ENCODE results near the gene FTSJ1. TPM values are rescaled to one million over a fixed set of nuclear protein-coding genes. Genes with fewer than 3 reads are reported as not detected.

FTSJ1 gene
- polyA plus RNA-seq, 1 donor from 2014 or later: 83.5 TPM

DNA sequence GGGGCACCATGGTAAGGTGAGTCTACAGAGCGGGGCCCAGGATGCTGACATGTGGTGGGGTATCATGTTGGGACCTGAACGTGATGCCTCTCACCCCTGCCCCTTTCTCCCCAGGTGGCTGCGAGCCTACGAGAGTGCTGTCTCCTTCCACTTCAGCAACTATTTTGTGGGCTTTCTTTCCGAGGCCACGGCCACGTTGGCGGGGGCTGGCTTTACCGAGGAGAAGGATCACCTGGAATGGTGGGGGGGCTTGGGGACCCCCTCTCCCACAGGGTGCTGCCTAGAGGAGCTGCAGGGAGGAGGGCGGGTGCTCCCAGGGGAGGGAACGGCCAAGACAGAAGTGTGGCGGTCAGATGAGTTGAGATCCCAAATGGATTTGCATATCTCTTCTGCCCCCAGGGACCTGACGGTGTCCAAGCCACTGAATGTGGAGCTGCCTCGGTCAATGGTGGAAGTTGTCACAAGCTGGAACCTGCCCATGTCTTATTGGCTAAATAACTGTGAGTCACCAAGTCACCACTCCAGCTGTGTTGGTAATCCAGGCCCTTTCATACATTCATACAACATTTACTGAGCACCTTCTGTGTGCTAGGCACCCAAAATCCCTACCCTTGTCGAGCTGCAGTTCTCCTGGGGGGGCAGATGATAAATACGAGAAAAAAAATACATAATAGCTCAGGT lies 38.3 kb downstream of the FTSJ1 start:
- Histone ChIP-seq H3K9ac (ENCODE audit: low read length) (no peak overlapping the region), H3K27ac (ENCODE audit: low read length) (no peak overlapping the region), H3K9me2 (ENCODE audit: insufficient read depth, low read length) (no peaks in the 10 kb centered on the region), H3K36me3 (ENCODE audit: insufficient read depth, low read length) (no peaks in the 10 kb centered on the region), H3F3A (ENCODE audit: insufficient read depth, low read length, poor library complexity, severe bottlenecking) (no peaks in the 10 kb centered on the region), H3K27me3 (ENCODE audit: insufficient read depth, low read depth, low read length) (no peaks in the 10 kb centered on the region), H2AFZ (ENCODE audit: low read depth, low read length) (no peak overlapping the region), H4K20me1 (ENCODE audit: insufficient read depth) (no peaks in the 10 kb centered on the region), H3K9me3 (ENCODE audit: low read length) (no peaks in the 10 kb centered on the region), H3K79me2 (replicated peaks; ENCODE audit: insufficient read depth, low read length) (no peaks in the 10 kb centered on the region), H3K4me3 (ENCODE audit: low read length) (no peak overlapping the region), H3K4me2 (ENCODE audit: low read length) (no peak overlapping the region)
- TF ChIP-seq, protein P1, sequence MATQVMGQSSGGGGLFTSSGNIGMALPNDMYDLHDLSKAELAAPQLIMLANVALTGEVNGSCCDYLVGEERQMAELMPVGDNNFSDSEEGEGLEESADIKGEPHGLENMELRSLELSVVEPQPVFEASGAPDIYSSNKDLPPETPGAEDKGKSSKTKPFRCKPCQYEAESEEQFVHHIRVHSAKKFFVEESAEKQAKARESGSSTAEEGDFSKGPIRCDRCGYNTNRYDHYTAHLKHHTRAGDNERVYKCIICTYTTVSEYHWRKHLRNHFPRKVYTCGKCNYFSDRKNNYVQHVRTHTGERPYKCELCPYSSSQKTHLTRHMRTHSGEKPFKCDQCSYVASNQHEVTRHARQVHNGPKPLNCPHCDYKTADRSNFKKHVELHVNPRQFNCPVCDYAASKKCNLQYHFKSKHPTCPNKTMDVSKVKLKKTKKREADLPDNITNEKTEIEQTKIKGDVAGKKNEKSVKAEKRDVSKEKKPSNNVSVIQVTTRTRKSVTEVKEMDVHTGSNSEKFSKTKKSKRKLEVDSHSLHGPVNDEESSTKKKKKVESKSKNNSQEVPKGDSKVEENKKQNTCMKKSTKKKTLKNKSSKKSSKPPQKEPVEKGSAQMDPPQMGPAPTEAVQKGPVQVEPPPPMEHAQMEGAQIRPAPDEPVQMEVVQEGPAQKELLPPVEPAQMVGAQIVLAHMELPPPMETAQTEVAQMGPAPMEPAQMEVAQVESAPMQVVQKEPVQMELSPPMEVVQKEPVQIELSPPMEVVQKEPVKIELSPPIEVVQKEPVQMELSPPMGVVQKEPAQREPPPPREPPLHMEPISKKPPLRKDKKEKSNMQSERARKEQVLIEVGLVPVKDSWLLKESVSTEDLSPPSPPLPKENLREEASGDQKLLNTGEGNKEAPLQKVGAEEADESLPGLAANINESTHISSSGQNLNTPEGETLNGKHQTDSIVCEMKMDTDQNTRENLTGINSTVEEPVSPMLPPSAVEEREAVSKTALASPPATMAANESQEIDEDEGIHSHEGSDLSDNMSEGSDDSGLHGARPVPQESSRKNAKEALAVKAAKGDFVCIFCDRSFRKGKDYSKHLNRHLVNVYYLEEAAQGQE (IDR thresholded peaks at IDR 0.05; ENCODE audit: borderline replicate concordance): no peak
- no peak for TF ChIP-seq EP300 (conservative IDR thresholded peaks at IDR 0.05; ENCODE audit: poor library complexity, severe bottlenecking)
- TF ChIP-seq, protein P2, sequence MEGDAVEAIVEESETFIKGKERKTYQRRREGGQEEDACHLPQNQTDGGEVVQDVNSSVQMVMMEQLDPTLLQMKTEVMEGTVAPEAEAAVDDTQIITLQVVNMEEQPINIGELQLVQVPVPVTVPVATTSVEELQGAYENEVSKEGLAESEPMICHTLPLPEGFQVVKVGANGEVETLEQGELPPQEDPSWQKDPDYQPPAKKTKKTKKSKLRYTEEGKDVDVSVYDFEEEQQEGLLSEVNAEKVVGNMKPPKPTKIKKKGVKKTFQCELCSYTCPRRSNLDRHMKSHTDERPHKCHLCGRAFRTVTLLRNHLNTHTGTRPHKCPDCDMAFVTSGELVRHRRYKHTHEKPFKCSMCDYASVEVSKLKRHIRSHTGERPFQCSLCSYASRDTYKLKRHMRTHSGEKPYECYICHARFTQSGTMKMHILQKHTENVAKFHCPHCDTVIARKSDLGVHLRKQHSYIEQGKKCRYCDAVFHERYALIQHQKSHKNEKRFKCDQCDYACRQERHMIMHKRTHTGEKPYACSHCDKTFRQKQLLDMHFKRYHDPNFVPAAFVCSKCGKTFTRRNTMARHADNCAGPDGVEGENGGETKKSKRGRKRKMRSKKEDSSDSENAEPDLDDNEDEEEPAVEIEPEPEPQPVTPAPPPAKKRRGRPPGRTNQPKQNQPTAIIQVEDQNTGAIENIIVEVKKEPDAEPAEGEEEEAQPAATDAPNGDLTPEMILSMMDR (IDR thresholded peaks at IDR 0.05; ENCODE audit: poor library complexity, severe bottlenecking): no peak

DNA sequence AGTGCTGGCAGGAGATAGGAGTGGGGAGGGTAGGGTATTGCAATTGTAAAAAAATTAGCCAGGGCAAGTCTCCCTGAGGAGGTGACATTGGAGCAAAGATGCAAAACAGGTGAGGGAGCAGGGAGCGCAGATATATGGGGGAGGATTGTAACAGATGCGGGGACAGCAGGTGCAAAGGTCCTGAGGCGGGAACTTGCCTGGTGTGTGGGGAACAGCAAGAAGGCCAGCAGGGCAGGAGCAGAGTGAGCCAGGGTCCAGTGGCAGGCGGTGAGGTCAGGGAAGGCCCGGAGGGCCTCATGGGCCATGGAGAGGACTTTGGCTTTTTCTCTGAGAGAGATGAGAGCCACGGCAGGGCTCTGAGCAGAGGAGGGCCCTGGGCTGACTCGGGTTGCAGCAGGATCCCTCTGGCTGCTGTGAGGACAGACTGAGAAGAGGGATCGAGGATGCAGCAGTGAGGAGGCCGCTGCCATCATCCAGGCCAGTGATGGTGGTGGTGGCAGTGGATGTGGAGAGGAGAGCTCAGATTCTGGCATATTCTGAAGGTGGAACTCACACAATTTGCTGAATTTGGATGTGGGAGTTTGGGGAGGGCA lies 39.0 kb downstream of the FTSJ1 start:
- no peak overlapping the region for H3K4me2 ChIP-seq (ENCODE audit: low read length)
- no peak overlapping the region for H2AFZ ChIP-seq (ENCODE audit: low read depth, low read length)
- H3K9me2 ChIP-seq (ENCODE audit: insufficient read depth, low read length): no peaks in the 10 kb centered on the region
- H3K4me3 ChIP-seq (ENCODE audit: low read length): no peak overlapping the region
- no peaks in the 10 kb centered on the region for H3K27me3 ChIP-seq (ENCODE audit: insufficient read depth, low read depth, low read length)
- H3K9ac ChIP-seq (ENCODE audit: low read length): no peak overlapping the region
- TF ChIP-seq MXI1 (conservative IDR thresholded peaks at IDR 0.05; ENCODE audit: poor library complexity, severe bottlenecking) (no peak), SMC3 (conservative IDR thresholded peaks at IDR 0.05; ENCODE audit: poor library complexity) (no peak), EZH2 (IDR thresholded peaks at IDR 0.05; ENCODE audit: borderline replicate concordance, insufficient read depth, low read length, poor library complexity, severe bottlenecking) (no peak), POLR2AphosphoS5 (IDR thresholded peaks at IDR 0.05) (no peak), RAD21 (conservative IDR thresholded peaks at IDR 0.05) (no peak), EP300 (conservative IDR thresholded peaks at IDR 0.05; ENCODE audit: poor library complexity, severe bottlenecking) (no peak), TAF1 (IDR thresholded peaks at IDR 0.05; ENCODE audit: low read depth) (no peak)
- TF ChIP-seq, protein P1 (IDR thresholded peaks at IDR 0.05; ENCODE audit: borderline replicate concordance): no peak
- TF ChIP-seq, protein P2 (IDR thresholded peaks at IDR 0.05; ENCODE audit: poor library complexity, severe bottlenecking): no peak
- H3K79me2 ChIP-seq (replicated peaks; ENCODE audit: insufficient read depth, low read length): no peaks in the 10 kb centered on the region
- H3K9me3 ChIP-seq (ENCODE audit: low read length): no peaks in the 10 kb centered on the region
- no peaks in the 10 kb centered on the region for H3K36me3 ChIP-seq (ENCODE audit: insufficient read depth, low read length)
- H3K27ac ChIP-seq (ENCODE audit: low read length): no peak overlapping the region
- no peaks in the 10 kb centered on the region for H3F3A ChIP-seq (ENCODE audit: insufficient read depth, low read length, poor library complexity, severe bottlenecking)
- no peaks in the 10 kb centered on the region for H4K20me1 ChIP-seq (ENCODE audit: insufficient read depth)

All from neural cell (in vitro differentiated cells).